GM18870 (cell line): ENCODE data around the gene FBN2.

ENCODE experiments used
- ATAC-seq: cut with Tn5 transposase; IDR thresholded peaks from one replicate; pipeline ENCODE4 v1.9.1; 2021; ENCODE audit warnings: moderate library complexity; ENCODE audit not compliant: unreplicated experiment

FBN2 gene

DNA sequence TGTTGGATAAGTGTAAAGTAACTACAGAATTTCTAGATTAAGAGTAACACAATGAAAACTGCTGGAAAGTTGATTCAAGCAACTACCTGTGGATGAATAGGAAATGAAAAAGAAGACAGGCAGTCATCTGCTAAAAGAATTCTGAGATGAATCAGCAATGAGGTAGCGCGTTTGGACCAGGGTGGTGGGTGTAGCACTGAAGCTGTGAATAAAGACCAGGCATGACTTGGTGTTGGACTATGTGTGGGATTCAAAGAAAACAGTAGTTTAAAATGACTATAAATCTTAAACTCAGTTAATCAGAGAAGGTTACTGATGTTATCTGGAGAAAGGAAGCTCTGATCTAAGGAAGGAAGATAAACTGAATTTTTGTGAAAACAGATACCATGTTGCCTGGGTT is 159.8 kb downstream of the FBN2 start:
- ATAC-seq = no peak

GRCh38 chr5:128376577-128376976 is 161.5 kb downstream of the FBN2 start:
- no peak for ATAC-seq

- no peak for ATAC-seq
These were observed 171.9 kb downstream of the FBN2 start for GRCh38 chr5:128366147-128366546.

DNA sequence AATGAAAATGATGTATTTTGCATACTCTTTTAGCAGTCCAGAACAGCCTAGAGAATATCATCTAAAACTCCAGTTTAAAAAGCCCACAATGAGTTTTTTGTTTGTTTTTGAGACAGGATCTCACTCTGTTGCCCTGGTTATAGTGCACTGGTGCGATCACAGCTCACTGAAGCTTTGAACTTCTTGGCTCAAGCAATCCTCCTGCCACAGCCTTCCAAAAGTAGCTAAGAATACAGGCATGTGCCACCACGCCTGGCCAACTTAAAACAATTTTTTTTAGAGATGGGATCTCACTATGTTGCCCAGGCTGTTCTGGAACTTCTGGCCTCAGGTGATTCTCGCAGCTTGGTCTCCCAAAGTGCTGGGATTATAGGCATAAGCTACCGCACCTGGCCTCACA is 175.7 kb downstream of the FBN2 start:
- no peak for ATAC-seq

GRCh38 chr5:128358826-128359225 is 179.2 kb downstream of the FBN2 start:
- ATAC-seq = no peak

DNA sequence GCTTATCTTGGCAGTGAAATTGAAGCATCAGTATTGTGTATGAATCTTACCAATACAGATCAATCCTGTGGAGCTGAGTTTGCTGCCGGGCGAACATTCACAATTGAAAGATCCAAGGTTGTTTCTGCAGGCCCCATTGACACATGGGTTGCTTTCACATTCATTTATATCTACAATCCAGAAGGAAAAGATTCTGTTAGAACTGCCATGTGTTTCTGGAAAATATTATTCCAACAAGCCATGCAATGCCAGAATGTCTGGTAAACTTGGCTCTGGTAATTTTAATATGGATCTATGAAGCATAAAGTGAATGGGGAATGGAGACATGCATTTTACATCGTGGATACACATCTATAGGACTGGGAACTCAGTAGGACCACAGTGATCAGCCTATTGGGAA is 180.8 kb downstream of the FBN2 start:
- no peak for ATAC-seq

DNA sequence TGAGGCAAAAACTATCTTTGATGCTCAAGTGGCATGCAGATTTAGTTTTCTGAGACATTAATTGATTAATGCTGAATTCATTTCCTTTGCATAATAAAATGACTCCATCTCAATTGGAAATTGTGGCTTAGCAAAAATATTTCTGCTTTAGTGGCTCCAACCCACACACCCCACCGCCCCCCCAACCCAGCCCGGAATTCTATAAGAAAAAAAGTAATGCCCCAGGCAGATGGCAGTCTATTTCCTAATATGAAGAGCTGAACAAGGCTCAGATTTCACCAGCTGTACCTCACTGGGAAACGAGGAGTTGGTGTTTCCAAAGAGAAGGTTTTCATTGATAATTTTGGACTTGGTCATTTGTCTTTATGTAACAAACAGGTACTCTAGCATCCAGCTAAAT is 182.1 kb downstream of the FBN2 start:
- no peak for ATAC-seq

DNA sequence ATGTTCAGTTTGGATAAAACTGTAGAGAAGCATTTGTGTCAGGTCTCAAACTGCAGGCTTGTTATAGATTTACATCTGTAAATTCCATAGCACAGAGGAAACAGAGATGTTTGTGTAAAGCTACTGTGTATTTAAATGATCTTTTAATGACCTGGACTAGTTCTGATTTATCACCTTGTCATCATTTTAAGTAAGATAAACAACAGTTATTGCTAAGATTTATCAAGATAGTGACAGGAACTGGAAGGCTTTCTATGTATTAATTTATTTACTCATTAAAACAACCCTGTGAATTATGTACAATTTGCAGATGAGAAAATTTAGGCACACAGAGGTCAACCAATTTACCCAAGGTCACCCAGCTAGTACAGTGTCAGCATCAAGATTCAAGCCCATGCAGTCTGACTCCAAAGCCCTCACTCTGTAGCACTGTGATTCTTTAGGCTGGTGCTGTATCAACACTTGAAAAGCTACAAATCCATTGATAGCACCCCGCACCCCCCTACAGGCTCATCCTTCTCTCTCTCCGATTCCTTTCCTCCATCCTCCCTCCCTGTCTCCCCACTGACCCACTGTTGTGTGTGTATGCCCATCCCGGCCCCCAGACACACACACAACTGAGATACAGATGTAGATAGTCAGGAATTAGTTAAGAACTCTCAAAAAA is 184.5 kb downstream of the FBN2 start:
- no peak for ATAC-seq

DNA sequence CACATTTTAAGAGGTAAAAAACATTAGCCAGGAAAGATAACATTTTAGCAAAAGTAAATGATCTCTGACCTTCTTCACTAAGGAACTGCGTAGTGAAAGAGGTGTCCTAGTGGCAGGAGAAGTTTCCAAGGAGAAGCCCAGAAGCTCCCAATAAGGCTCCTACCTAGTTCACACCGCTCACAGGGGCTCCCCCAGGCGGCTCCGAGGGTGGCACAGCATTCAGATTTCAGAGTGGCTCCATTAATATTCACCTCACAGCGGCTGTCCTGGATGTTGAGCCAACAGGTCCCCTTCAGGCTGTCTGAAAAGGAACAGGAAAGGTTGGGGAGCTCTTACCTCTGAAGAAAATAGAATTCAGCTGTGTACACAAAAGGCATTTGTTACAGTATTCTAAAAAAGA is 187.3 kb downstream of the FBN2 start:
- ATAC-seq = no peak

GRCh38 chr5:128349044-128349858 is 188.8 kb downstream of the FBN2 start:
- ATAC-seq = no peak

DNA sequence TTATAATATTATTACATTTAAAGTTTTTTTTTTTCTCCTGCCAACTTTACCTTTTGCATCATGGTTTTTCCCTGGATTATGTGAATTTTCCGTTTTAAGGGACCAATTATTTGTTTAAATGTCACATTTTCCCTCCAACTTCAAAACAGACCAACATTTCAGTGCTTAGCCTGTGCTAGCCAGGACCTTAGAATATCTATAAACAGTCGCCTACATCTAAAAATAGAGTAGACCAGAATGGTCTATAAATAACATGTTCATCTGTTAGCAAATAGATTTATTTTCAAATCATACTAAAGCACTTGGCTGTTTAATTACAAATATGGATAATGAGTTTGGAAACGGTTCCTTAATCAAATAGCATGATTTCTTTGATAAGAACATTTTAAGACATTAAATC is 192.0 kb downstream of the FBN2 start:
- ATAC-seq = no peak

DNA sequence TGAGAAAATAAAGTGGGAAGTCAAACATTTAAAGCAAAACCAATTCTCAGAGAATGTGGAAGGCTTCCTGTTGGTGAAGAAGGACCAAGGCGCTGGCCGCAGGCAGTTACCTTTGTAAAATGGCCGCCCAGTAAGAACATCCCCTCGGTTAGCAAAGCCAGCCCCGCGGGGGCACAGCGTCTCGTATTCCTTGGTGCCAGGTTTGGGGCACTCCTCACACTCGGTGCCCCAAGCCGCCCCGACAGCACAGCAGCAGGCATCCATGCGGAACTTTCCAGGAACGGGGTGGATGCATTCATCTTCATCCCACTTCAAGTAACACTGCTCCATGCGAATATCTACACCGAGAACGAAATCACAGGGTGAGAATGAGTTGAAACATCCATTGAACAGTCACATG is 192.8 kb downstream of the FBN2 start:
- no peak for ATAC-seq

DNA sequence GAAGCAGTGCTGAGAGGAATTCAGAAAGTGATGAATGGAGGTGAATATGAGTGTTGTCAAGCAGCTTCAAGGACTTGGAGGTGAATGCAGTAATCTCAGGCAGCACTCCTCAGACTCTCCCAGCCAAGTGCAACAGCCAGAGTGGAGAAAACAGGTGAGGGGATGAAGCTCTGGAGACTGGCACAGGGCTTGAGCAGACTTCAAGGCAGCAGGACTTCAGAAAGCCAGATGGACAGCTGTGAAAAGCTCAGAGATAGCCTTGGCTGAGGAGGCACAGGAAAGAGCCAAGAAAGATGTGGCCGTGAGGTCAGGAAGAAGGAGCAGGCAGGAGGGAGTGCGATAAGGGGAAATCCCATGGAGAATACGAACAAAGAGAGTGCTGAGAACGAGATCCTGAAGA is 194.9 kb downstream of the FBN2 start:
- no peak for ATAC-seq

DNA sequence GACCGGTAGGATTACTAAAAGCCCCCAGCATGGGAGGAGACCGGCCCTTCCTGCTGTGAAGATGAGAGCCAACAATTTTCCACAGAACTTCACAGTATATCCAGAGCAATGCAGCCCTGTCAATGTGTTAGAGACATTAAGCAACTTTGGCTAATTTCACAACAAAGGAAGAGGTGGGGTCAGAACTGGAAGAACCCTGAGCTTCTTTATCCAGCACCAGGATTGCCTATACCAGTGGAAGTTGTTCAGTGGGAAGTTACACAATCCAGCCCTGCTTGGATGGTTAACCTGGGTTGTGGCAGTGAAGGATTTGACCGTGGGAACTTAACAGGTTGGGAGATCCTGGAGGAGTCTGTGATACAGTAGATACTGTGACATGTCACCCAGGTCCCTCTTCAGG is 197.0 kb downstream of the FBN2 start:
- no peak for ATAC-seq

DNA sequence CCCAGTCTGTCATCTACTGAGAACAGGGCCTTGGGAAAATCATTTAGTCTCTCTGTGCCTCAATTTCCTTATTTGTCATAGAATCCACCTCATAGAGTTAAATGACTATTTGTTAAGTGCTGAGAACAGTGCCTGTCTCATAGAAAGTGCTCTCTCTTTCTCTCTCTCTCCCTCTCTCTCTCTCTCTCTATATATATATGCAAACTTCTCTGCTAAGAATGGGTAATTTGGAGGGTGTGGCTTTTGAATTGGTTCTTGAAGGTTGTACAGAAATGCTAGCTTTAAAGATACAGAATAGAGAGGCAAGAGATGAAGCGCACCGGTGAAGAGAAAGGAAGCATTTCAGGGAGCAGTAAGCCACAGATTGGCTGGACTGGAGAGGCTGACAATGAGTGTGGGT is 197.4 kb downstream of the FBN2 start:
- no peak for ATAC-seq

DNA sequence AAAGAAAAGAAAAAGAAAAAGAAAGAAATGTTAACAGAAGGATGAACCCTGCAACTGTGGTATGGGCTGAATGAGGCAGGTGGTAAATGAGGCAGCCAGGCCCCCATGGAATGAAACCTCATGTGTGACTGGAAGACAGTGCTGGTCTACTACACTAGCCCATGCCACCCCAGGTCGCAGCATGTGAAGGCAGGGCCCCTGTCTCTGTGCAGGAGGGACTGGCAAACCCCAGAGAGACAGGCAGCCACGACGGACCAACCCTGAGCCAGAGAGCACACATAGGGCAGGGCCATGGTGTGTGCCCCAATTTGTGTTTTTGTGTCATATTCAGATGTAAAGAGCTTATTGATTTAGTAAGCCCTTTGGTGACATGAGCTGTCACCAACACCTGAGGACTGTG is 198.5 kb downstream of the FBN2 start:
- ATAC-seq = no peak

DNA sequence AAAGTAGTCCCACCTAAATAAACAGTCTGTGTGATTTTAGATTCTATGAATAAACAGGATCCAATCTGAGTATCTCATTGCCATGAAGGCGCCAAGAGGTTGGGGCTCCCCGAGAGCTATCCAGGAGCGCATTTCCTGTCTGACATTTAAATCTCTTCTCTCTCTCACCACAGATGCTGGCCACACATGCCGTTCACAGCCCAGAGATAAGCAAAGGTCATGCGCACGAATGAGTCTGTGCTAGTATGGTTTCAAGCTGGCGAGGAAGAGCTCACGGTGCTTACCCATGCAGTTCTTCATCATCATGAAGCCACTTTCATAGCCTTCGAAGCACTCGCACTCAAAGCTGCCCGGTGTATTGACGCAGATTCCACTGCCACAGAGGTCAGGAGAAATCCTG is 199.4 kb downstream of the FBN2 start:
- ATAC-seq = no peak

DNA sequence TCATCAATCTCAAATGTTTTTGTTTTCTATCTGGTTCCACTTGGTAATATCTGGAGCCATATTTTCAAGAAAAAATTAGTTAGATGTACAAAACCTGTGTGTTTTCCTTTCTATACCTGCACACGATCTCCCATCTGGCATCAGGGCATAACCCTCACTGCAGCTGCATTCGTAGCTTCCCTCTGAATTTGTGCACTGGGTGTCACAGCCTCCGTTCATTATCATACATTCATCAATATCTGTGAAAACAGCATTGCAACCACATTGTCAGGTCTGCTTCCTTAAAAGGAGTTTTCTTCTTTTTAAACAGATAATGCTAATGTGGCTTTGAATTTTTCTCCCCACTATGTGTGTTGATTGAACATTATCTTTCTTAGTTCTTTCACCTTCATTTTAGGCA is 202.7 kb downstream of the FBN2 start:
- ATAC-seq = no peak

GRCh38 chr5:128334010-128334716 is 203.9 kb downstream of the FBN2 start:
- ATAC-seq = no peak

DNA sequence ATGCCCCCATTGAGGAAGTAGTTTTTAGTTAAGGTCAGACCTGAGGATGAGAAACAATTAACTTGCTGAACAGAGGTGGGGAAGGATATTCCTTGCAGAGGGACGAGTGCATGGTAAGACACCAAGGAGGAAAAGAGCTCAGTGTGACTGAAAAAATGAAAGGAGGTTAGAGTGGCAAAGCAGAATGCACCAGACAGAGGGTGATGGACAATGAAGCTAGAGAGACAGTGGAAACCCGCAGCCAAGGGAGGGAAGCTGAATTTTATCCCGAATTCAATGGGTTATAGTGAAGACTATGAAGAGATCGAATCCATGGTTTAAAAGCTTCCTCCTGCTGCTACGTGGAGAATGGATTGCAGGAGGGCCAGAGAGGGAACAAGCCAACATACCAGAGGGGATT is 206.8 kb downstream of the FBN2 start:
- ATAC-seq = no peak

DNA sequence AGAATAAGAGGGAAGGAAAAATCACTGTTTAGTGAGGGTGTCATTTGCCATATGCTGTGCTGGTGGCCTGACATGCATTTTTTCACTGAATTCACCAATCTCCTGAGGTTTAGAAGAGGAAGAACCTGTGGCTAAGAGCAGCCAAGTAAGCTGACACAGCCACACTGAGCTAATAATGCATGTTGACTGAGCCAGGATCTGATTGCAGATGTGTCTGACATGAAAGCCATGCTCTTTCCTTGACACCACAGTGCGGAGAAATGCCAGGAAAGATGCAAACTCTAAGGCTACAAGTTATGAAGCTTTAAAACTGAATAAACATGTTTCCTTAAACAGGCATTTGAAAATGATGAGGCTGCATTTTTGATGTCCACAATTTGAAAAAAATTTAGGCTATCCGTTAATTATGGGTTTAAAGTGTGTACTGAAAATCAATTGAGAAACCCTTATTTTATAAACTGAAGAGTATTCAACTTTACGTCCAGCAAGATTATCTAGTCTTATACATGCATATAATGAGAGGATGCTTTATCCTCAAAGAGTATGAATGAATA is 208.6 kb downstream of the FBN2 start:
- ATAC-seq = no peak

GRCh38 chr5:128328446-128328845 is 209.6 kb downstream of the FBN2 start:
- ATAC-seq = no peak
